GM23338 (cell line): ENCODE measurements around the gene SRGN. TPM values are rescaled to one million over a fixed set of nuclear protein-coding genes. Genes with fewer than 3 reads are reported as not detected.

Experiments used
- ATAC-seq: fragments of 200-7000 bp; cut with Tn5 transposase; 3 replicates; pipeline ENCODE4 v1.9.1; 2020
- DNase-seq: peaks from one replicate; pipeline ENCODE4 v3.0.0-alpha.2; 2015; ENCODE audit warnings: low spot score
- H2AFZ ChIP-seq: fragments of 200-600 bp; sonication (generic); 2 replicates; pipeline ENCODE4 v1.8.0; 2016; ENCODE audit warnings: antibody characterized with exemption, mild to moderate bottlenecking, moderate library complexity
- H3F3A ChIP-seq: fragments of 200-600 bp; sonication (generic); replicated peaks from 2 replicates; pipeline ENCODE4 v1.8.0; 2017; ENCODE audit warnings: antibody characterized with exemption, mixed run types, low read depth
- H3K27ac ChIP-seq: fragments of 200-600 bp; sonication (generic); 2 replicates; pipeline ENCODE4 v1.6.1; 2016; ENCODE audit warnings: low read depth
- H3K27me3 ChIP-seq: fragments of 200-600 bp; sonication (generic); 2 replicates; pipeline ENCODE4 v1.8.0; 2016; ENCODE audit warnings: mild to moderate bottlenecking, mixed run types, moderate library complexity; ENCODE audit not compliant: insufficient read depth
- H3K36me3 ChIP-seq: fragments of 200-600 bp; sonication (generic); 2 replicates; pipeline ENCODE4 v1.8.0; 2016; ENCODE audit warnings: mild to moderate bottlenecking; ENCODE audit not compliant: insufficient read depth
- H3K4me1 ChIP-seq: fragments of 200-600 bp; sonication (generic); 2 replicates; pipeline ENCODE4 v1.8.0; 2016; ENCODE audit warnings: mild to moderate bottlenecking, moderate library complexity; ENCODE audit not compliant: insufficient read depth
- H3K4me2 ChIP-seq: fragments of 200-600 bp; sonication (generic); 2 replicates; pipeline ENCODE4 v1.7.1; 2017; ENCODE audit warnings: mixed run types
- H3K4me3 ChIP-seq: fragments of 200-600 bp; sonication (generic); 2 replicates; pipeline ENCODE4 v1.6.1; 2016; ENCODE audit warnings: mixed run types
- H3K79me2 ChIP-seq: fragments of 200-600 bp; sonication (generic); replicated peaks from 2 replicates; pipeline ENCODE4 v1.8.0; 2017; ENCODE audit warnings: mild to moderate bottlenecking; ENCODE audit not compliant: insufficient read depth
- H3K9me2 ChIP-seq: fragments of 200-600 bp; sonication (generic); 2 replicates; pipeline ENCODE4 v1.8.0; 2017; ENCODE audit not compliant: insufficient read depth
- H4K20me1 ChIP-seq: fragments of 200-600 bp; sonication (generic); replicated peaks from 2 replicates; pipeline ENCODE4 v1.8.0; 2017; ENCODE audit warnings: mild to moderate bottlenecking; ENCODE audit not compliant: insufficient read depth
- H3K27ac Mint-ChIP-seq: 2 replicates; pipeline ENCODE4 v1.8.0; 2020; ENCODE audit warnings: inconsistent platforms, mild to moderate bottlenecking, moderate library complexity, mixed read lengths
- H3K27me3 Mint-ChIP-seq: 3 replicates; pipeline ENCODE4 v1.8.0; 2022; ENCODE audit warnings: low read depth, mild to moderate bottlenecking, moderate library complexity, mixed read lengths, inconsistent platforms; ENCODE audit not compliant: insufficient read depth, poor library complexity
- H3K36me3 Mint-ChIP-seq: 3 replicates; pipeline ENCODE4 v1.8.0; 2021; ENCODE audit warnings: low read depth, mild to moderate bottlenecking, inconsistent platforms, moderate library complexity, mixed read lengths
- H3K4me1 Mint-ChIP-seq: 3 replicates; pipeline ENCODE4 v1.8.0; 2020; ENCODE audit warnings: mild to moderate bottlenecking, inconsistent platforms, mixed read lengths
- H3K4me3 Mint-ChIP-seq: 3 replicates; pipeline ENCODE4 v1.8.0; 2021; ENCODE audit warnings: moderate library complexity, mild to moderate bottlenecking, inconsistent platforms, mixed read lengths
- H3K9me3 Mint-ChIP-seq: 3 replicates; pipeline ENCODE4 v1.8.0; 2020; ENCODE audit warnings: moderate library complexity, mild to moderate bottlenecking, inconsistent platforms, mixed read lengths
- CREB1 ChIP-seq: fragments of 250-450 bp; sonication (Bioruptor Pico); IDR thresholded peaks from 2 replicates; pipeline ENCODE4 v1.5.0; 2020; ENCODE audit warnings: low read depth, mild to moderate bottlenecking, moderate library complexity
- EZH2phosphoT487 ChIP-seq: fragments of 200-600 bp; sonication (generic); IDR thresholded peaks from one replicate; pipeline ENCODE4 v1.8.1; 2018; ENCODE audit warnings: antibody characterized with exemption; ENCODE audit not compliant: unreplicated experiment
- JUNB ChIP-seq: IDR thresholded peaks from one replicate; pipeline ENCODE4 v1.6.1; 2016; ENCODE audit warnings: antibody characterized with exemption; ENCODE audit not compliant: unreplicated experiment
- NANOG ChIP-seq: IDR thresholded peaks from 2 replicates; pipeline ENCODE4 v1.6.1; 2016; ENCODE audit warnings: antibody characterized with exemption, borderline replicate concordance
- POLR2AphosphoS5 ChIP-seq: IDR thresholded peaks from 2 replicates; pipeline ENCODE4 v1.6.1; 2016; ENCODE audit warnings: antibody characterized with exemption, low read depth
- STAT1 ChIP-seq: IDR thresholded peaks from one replicate; pipeline ENCODE4 v1.6.1; 2016; ENCODE audit warnings: antibody characterized with exemption; ENCODE audit not compliant: unreplicated experiment
- ZNF114 ChIP-seq: fragments of 250-450 bp; sonication (Bioruptor Pico); IDR thresholded peaks from 2 replicates; pipeline ENCODE4 v1.5.0; 2020; ENCODE audit warnings: mild to moderate bottlenecking, moderate library complexity
- ZNF331 ChIP-seq: fragments of 250-450 bp; sonication (Bioruptor Pico); IDR thresholded peaks from 2 replicates; pipeline ENCODE4 v1.5.0; 2020; ENCODE audit warnings: low read depth, mild to moderate bottlenecking, moderate library complexity
- polyA plus RNA-seq: library from polyadenylated mRNA; unstranded; fragments of >200 nt; fragmentation: Nextera tagmentation; extraction: Ambion mirVana; gene quantifications from 2 replicates; pipeline ENCODE4 v1.2.1, GENCODE V29; 2016
- total RNA-seq: library from RNA; depleted of rRNA; stranded (reverse); fragments of >200 nt; shearing (Covaris generic); gene quantifications from 2 replicates; pipeline ENCODE4 v1.2.3, GENCODE V29; 2014
- TF ChIP-seq, protein P1 (sequence below), 2 experiments: fragments of 200-600 bp in 1 of 2; sonication (generic) in 1 of 2; conservative IDR thresholded peaks; 2 replicates each; pipeline versions ENCODE4 v1.5.1 to v1.6.1; 2016 to 2017; ENCODE audit warnings: antibody characterized with exemption in 2 of 2, low read depth in 2 of 2, mild to moderate bottlenecking in 2 of 2, moderate library complexity in 1 of 2
- TF ChIP-seq, protein P2 (sequence below): IDR thresholded peaks from 2 replicates; pipeline ENCODE4 v1.6.1; 2016; ENCODE audit warnings: antibody characterized with exemption
- TF ChIP-seq, protein P3 (sequence below): IDR thresholded peaks from one replicate; pipeline ENCODE4 v1.6.1; 2018; ENCODE audit warnings: antibody characterized with exemption; ENCODE audit not compliant: unreplicated experiment
- TF ChIP-seq, protein P4 (sequence below): fragments of 250-450 bp; sonication (Bioruptor Pico); IDR thresholded peaks from 2 replicates; pipeline ENCODE4 v1.5.0; 2020; ENCODE audit warnings: mild to moderate bottlenecking, moderate library complexity

The SRGN gene
- total and polyA plus RNA-seq, 2 experiments from 2014 or later = not detected

DNA sequence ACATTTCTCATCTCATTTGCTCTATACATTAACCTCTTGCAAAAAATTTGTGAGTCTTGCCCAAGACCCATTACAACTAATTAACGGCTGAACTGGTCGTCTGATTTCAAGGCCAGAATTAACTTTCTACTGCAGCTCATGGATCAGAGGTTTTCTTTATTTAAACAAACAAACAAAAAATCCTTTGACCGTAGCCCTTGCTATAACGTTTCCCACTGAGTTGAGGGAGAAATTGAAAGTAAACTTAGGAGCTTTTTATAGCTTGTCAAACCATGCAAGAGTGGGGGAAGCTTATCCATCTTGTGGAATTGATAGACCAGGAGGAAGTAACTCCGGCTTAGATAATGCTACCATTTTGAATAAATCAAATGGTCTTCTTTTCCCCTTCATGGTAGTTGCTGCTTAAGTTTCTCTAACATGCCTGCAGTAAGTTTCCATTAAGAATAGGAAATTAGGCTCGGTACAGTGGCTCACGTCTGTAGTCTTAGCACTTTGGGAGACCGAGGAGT lies 3.3 kb downstream of the SRGN start:
- TF ChIP-seq, protein P1, sequence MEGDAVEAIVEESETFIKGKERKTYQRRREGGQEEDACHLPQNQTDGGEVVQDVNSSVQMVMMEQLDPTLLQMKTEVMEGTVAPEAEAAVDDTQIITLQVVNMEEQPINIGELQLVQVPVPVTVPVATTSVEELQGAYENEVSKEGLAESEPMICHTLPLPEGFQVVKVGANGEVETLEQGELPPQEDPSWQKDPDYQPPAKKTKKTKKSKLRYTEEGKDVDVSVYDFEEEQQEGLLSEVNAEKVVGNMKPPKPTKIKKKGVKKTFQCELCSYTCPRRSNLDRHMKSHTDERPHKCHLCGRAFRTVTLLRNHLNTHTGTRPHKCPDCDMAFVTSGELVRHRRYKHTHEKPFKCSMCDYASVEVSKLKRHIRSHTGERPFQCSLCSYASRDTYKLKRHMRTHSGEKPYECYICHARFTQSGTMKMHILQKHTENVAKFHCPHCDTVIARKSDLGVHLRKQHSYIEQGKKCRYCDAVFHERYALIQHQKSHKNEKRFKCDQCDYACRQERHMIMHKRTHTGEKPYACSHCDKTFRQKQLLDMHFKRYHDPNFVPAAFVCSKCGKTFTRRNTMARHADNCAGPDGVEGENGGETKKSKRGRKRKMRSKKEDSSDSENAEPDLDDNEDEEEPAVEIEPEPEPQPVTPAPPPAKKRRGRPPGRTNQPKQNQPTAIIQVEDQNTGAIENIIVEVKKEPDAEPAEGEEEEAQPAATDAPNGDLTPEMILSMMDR (conservative IDR thresholded peaks at IDR 0.05; ENCODE audit: low read depth in 2 of 2) = no peak
- TF ChIP-seq STAT1 = no peak
- no peak for TF ChIP-seq NANOG
- TF ChIP-seq, protein P2, sequence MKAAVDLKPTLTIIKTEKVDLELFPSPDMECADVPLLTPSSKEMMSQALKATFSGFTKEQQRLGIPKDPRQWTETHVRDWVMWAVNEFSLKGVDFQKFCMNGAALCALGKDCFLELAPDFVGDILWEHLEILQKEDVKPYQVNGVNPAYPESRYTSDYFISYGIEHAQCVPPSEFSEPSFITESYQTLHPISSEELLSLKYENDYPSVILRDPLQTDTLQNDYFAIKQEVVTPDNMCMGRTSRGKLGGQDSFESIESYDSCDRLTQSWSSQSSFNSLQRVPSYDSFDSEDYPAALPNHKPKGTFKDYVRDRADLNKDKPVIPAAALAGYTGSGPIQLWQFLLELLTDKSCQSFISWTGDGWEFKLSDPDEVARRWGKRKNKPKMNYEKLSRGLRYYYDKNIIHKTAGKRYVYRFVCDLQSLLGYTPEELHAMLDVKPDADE = no peak
- no peak for TF ChIP-seq ZNF331
- no peak for TF ChIP-seq POLR2AphosphoS5
- TF ChIP-seq, protein P3, sequence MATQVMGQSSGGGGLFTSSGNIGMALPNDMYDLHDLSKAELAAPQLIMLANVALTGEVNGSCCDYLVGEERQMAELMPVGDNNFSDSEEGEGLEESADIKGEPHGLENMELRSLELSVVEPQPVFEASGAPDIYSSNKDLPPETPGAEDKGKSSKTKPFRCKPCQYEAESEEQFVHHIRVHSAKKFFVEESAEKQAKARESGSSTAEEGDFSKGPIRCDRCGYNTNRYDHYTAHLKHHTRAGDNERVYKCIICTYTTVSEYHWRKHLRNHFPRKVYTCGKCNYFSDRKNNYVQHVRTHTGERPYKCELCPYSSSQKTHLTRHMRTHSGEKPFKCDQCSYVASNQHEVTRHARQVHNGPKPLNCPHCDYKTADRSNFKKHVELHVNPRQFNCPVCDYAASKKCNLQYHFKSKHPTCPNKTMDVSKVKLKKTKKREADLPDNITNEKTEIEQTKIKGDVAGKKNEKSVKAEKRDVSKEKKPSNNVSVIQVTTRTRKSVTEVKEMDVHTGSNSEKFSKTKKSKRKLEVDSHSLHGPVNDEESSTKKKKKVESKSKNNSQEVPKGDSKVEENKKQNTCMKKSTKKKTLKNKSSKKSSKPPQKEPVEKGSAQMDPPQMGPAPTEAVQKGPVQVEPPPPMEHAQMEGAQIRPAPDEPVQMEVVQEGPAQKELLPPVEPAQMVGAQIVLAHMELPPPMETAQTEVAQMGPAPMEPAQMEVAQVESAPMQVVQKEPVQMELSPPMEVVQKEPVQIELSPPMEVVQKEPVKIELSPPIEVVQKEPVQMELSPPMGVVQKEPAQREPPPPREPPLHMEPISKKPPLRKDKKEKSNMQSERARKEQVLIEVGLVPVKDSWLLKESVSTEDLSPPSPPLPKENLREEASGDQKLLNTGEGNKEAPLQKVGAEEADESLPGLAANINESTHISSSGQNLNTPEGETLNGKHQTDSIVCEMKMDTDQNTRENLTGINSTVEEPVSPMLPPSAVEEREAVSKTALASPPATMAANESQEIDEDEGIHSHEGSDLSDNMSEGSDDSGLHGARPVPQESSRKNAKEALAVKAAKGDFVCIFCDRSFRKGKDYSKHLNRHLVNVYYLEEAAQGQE = no peak
- TF ChIP-seq EZH2phosphoT487 = no peak
- TF ChIP-seq JUNB = no peak
- no peak for TF ChIP-seq ZNF114 (CRISPR knock-in tag)
- TF ChIP-seq, protein P4, sequence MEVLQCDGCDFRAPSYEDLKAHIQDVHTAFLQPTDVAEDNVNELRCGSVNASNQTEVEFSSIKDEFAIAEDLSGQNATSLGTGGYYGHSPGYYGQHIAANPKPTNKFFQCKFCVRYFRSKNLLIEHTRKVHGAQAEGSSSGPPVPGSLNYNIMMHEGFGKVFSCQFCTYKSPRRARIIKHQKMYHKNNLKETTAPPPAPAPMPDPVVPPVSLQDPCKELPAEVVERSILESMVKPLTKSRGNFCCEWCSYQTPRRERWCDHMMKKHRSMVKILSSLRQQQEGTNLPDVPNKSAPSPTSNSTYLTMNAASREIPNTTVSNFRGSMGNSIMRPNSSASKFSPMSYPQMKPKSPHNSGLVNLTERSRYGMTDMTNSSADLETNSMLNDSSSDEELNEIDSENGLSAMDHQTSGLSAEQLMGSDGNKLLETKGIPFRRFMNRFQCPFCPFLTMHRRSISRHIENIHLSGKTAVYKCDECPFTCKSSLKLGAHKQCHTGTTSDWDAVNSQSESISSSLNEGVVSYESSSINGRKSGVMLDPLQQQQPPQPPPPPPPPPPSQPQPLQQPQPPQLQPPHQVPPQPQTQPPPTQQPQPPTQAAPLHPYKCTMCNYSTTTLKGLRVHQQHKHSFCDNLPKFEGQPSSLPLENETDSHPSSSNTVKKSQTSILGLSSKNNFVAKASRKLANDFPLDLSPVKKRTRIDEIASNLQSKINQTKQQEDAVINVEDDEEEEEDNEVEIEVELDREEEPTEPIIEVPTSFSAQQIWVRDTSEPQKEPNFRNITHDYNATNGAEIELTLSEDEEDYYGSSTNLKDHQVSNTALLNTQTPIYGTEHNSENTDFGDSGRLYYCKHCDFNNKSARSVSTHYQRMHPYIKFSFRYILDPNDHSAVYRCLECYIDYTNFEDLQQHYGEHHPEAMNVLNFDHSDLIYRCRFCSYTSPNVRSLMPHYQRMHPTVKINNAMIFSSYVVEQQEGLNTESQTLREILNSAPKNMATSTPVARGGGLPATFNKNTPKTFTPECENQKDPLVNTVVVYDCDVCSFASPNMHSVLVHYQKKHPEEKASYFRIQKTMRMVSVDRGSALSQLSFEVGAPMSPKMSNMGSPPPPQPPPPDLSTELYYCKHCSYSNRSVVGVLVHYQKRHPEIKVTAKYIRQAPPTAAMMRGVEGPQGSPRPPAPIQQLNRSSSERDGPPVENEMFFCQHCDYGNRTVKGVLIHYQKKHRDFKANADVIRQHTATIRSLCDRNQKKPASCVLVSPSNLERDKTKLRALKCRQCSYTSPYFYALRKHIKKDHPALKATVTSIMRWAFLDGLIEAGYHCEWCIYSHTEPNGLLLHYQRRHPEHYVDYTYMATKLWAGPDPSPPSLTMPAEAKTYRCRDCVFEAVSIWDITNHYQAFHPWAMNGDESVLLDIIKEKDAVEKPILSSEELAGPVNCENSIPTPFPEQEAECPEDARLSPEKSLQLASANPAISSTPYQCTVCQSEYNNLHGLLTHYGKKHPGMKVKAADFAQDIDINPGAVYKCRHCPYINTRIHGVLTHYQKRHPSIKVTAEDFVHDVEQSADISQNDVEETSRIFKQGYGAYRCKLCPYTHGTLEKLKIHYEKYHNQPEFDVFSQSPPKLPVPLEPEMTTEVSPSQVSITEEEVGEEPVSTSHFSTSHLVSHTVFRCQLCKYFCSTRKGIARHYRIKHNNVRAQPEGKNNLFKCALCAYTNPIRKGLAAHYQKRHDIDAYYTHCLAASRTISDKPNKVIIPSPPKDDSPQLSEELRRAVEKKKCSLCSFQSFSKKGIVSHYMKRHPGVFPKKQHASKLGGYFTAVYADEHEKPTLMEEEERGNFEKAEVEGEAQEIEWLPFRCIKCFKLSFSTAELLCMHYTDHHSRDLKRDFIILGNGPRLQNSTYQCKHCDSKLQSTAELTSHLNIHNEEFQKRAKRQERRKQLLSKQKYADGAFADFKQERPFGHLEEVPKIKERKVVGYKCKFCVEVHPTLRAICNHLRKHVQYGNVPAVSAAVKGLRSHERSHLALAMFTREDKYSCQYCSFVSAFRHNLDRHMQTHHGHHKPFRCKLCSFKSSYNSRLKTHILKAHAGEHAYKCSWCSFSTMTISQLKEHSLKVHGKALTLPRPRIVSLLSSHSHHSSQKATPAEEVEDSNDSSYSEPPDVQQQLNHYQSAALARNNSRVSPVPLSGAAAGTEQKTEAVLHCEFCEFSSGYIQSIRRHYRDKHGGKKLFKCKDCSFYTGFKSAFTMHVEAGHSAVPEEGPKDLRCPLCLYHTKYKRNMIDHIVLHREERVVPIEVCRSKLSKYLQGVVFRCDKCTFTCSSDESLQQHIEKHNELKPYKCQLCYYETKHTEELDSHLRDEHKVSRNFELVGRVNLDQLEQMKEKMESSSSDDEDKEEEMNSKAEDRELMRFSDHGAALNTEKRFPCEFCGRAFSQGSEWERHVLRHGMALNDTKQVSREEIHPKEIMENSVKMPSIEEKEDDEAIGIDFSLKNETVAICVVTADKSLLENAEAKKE (CRISPR knock-in tag) = no peak
- no peak for TF ChIP-seq CREB1 (CRISPR knock-in tag)
- no peak overlapping the region for H2AFZ ChIP-seq
- peaks cover 2% of the 10 kb centered on the region for H3K4me1 Mint-ChIP-seq
- no peak overlapping the region for H3K4me3 ChIP-seq
- H3K36me3 Mint-ChIP-seq = no peaks in the 10 kb centered on the region
- ATAC-seq (no peak), DNase-seq (no peak)
- no peaks in the 10 kb centered on the region for H3K36me3 ChIP-seq
- peaks cover 1% of the 10 kb centered on the region; the same call in 1 of the 2 replicates for H3K4me1 ChIP-seq
- H3F3A ChIP-seq = no peaks in the 10 kb centered on the region
- H3K27ac Mint-ChIP-seq = no peak overlapping the region
- H3K27me3 Mint-ChIP-seq = no peaks in the 10 kb centered on the region
- H3K27me3 ChIP-seq = no peaks in the 10 kb centered on the region
- H4K20me1 ChIP-seq = no peaks in the 10 kb centered on the region
- H3K9me2 ChIP-seq = no peaks in the 10 kb centered on the region
- no peak overlapping the region for H3K4me3 Mint-ChIP-seq
- no peak overlapping the region for H3K4me2 ChIP-seq
- H3K27ac ChIP-seq = no peak overlapping the region
- H3K79me2 ChIP-seq = no peaks in the 10 kb centered on the region
- H3K9me3 Mint-ChIP-seq = no peaks in the 10 kb centered on the region
